EH (cell line): Measurements from ENCODE around the gene C1orf167.
A peak's percentile ranks its signal among the peaks of the same experiment; 100 is the strongest.

ENCODE experiments used
- DNase-seq: peaks from one replicate; pipeline ENCODE4 v3.0.0-alpha.2; 2015; ENCODE audit warnings: low read depth

C1orf167 gene

GRCh38 chr1:11784993-11785769, 23.2 kb downstream of the C1orf167 start:
- peak; percentile 66 for DNase-seq

- no peak for DNase-seq
Measured at GRCh38 chr1:11786168-11786567, 24.2 kb downstream of the C1orf167 start.

GRCh38 chr1:11787251-11787803, 25.3 kb downstream of the C1orf167 start:
- peak; percentile 79 for DNase-seq

- no peak for DNase-seq
Measured at GRCh38 chr1:11787804-11788436, 25.9 kb downstream of the C1orf167 start.

- DNase-seq, result no peak
Measured at GRCh38 chr1:11788549-11789053, 26.6 kb downstream of the C1orf167 start.

- DNase-seq, result no peak
Measured at GRCh38 chr1:11789126-11790067, 27.4 kb downstream of the C1orf167 start.

GRCh38 chr1:11790101-11790879, 28.3 kb downstream of the C1orf167 start:
- DNase-seq, result no peak

- peak; percentile 95 for DNase-seq
Measured at GRCh38 chr1:11790880-11791715, 29.1 kb downstream of the C1orf167 start.

- no peak for DNase-seq
Measured at GRCh38 chr1:11792106-11792505, 30.1 kb downstream of the C1orf167 start.

GRCh38 chr1:11793819-11794218, 31.8 kb downstream of the C1orf167 start:
- no peak for DNase-seq

GRCh38 chr1:11794446-11795237, 32.6 kb downstream of the C1orf167 start:
- DNase-seq, result no peak

GRCh38 chr1:11795238-11795890, 33.4 kb downstream of the C1orf167 start:
- DNase-seq, result no peak

- peak; percentile 42 for DNase-seq
Measured at GRCh38 chr1:11796036-11796828, 34.2 kb downstream of the C1orf167 start.

GRCh38 chr1:11797525-11798216, 35.7 kb downstream of the C1orf167 start:
- no peak for DNase-seq

GRCh38 chr1:11799099-11799498, 37.1 kb downstream of the C1orf167 start:
- no peak for DNase-seq

GRCh38 chr1:11799896-11800295, 37.9 kb downstream of the C1orf167 start:
- DNase-seq, result no peak

GRCh38 chr1:11800391-11800755, 38.4 kb downstream of the C1orf167 start:
- no peak for DNase-seq
